Neural cell (in vitro differentiated cells): ENCODE data around the gene MAP4K4.

Source experiments
- CTCF ChIP-seq: fragments of 450-650 bp; IDR thresholded peaks from 2 replicates; pipeline ENCODE4 v1.5.1; 2014; ENCODE audit warnings: antibody characterized with exemption, mild to moderate bottlenecking, moderate library complexity; ENCODE audit not compliant: poor library complexity, severe bottlenecking
- EP300 ChIP-seq: fragments of 450-650 bp; conservative IDR thresholded peaks from 2 replicates; pipeline ENCODE4 v1.6.1; 2014; ENCODE audit warnings: antibody characterized with exemption, mild to moderate bottlenecking, moderate library complexity; ENCODE audit not compliant: poor library complexity, severe bottlenecking
- EZH2 ChIP-seq: fragments of 200-600, 300-800 bp; shearing (Covaris generic), sonication (generic); IDR thresholded peaks from 2 replicates; pipeline ENCODE4 v1.6.1; 2014; ENCODE audit warnings: antibody characterized with exemption, low read length, borderline replicate concordance, mild to moderate bottlenecking; ENCODE audit not compliant: insufficient read depth, poor library complexity, severe bottlenecking
- MXI1 ChIP-seq: fragments of 450-650 bp; conservative IDR thresholded peaks from 2 replicates; pipeline ENCODE4 v1.6.1; 2014; ENCODE audit warnings: antibody characterized with exemption, mild to moderate bottlenecking; ENCODE audit not compliant: poor library complexity, severe bottlenecking
- TAF1 ChIP-seq: IDR thresholded peaks from 2 replicates; pipeline ENCODE4 v1.6.1; 2012; ENCODE audit warnings: low read depth

DNA sequence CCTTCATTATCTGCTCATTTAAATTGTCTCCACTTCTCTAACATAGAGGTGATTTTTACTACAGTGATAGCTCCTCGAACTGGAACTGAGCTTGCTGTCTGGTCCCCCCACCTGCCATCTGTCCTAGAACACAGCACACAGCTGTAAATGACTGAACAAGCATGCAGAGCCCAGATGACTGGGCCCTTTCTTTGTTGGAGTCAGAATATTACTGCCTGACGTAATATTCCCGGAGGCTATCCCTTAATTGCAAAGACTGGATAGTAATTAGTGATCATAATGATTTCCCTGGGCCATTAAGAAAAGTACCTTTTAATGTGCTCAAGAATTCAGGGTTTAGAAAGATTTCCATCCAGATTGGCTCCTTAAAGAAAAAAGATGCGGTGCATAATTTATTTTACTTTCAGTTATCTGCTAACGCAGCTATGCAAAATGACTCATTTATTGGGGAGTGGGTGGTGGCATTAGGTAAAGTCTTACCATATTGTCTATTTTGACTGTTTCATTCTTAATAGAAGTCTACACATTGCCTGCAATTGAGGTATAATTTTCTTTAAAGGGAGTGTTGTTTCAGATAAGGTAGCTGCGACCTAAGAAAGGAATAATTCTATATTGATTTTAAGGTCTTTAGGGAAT lies 84.4 kb downstream of the MAP4K4 start:
- TF ChIP-seq CTCF (no peak), EZH2 (no peak), MXI1 (no peak), TAF1 (no peak), EP300 (no peak)
